Aorta (tissue), 5 donors: ENCODE results near the gene FNDC5. TPM values are rescaled to one million over a fixed set of nuclear protein-coding genes. Genes with fewer than 3 reads are reported as not detected.

ENCODE experiments used
- ATAC-seq: fragments of 200-7000 bp; cut with Tn5 transposase; one replicate; pipeline ENCODE4 v1.9.1; 2022; ENCODE audit warnings: moderate library complexity; ENCODE audit not compliant: low FRiP score
- DNase-seq, 2 donors: peaks; one replicate each; pipeline ENCODE4 v3.0.0-alpha.2; 2020
- H3K27ac ChIP-seq, 2 donors: one replicate each; pipeline ENCODE4 v1.5.1; 2013; ENCODE audit warnings: low read length in 2 of 2, mild to moderate bottlenecking in 2 of 2, moderate library complexity in 2 of 2, control low read depth in 1 of 2, inconsistent platforms in 1 of 2, low read depth in 1 of 2
- H3K27me3 ChIP-seq, 2 donors: one replicate each; pipeline ENCODE4 v1.6.1; 2013; ENCODE audit warnings: control low read depth in 1 of 2, low read length in 1 of 2, mild to moderate bottlenecking in 1 of 2, moderate library complexity in 1 of 2; ENCODE audit not compliant: insufficient read depth in 2 of 2, control insufficient read depth in 1 of 2
- H3K36me3 ChIP-seq, 2 donors: one replicate each; pipeline ENCODE4 v1.6.1; 2013; ENCODE audit warnings: control low read depth in 1 of 2, low read length in 1 of 2, mild to moderate bottlenecking in 1 of 2; ENCODE audit not compliant: insufficient read depth in 2 of 2, control insufficient read depth in 1 of 2
- H3K4me1 ChIP-seq, 2 donors: one replicate each; pipeline ENCODE4 v1.6.1; 2013; ENCODE audit warnings: low read length in 2 of 2, control low read depth in 1 of 2, mild to moderate bottlenecking in 1 of 2, moderate library complexity in 1 of 2; ENCODE audit not compliant: insufficient read depth in 2 of 2, control insufficient read depth in 1 of 2
- H3K4me3 ChIP-seq, 2 donors: one replicate each; pipeline ENCODE4 v1.5.1; 2013; ENCODE audit warnings: low read length in 2 of 2, control low read depth in 1 of 2, mild to moderate bottlenecking in 1 of 2
- H3K9me3 ChIP-seq: one replicate; pipeline ENCODE4 v1.6.1; 2013; ENCODE audit warnings: mild to moderate bottlenecking, low read length; ENCODE audit not compliant: control insufficient read depth
- WGBS, 2 donors: extraction: QIAGEN DNeasy Blood & Tissue Kit; methylation state at CpG; one replicate each; pipeline ENCODE4 v1.1.7; 2013; 5-methylcytosine and 5-hydroxymethylcytosine counted together
- intact Hi-C, 2 donors: fragments of 100-400 bp; cut with DNase I; formaldehyde crosslinking; loops; one replicate each; pipeline versions ENCODE4 v1.14.2 to v1.15.0; 2022
- polyA plus RNA-seq, 2 donors: library from polyadenylated mRNA; stranded (reverse); fragments of 200-250 nt; gene quantifications; one replicate each; pipeline ENCODE4 v1.2.3, GENCODE V29; 2013
- total RNA-seq, 2 donors: library from RNA; stranded (reverse); fragmentation: NEBNext Ultra II Directional; extraction: Animal tissue kit (Norgen Biotek cat#: 25700); gene quantifications; one replicate each; pipeline ENCODE4 v1.2.1, GENCODE V29; 2021
- donor health status: healthy with polysubstance abuse.
- donor health status: Bipolar disorder and iron deficiency.
- donor health status: DM: no; HTN: no; CAD: no.
- donor health status: DM: no; HTN: no; CAD: no.
- donor health status: DM: yes; HTN: yes; CAD: no.

Gene FNDC5
- total and polyA plus RNA-seq, 4 donors, result 5.6 to 17.6 (median 9.9) TPM

DNA sequence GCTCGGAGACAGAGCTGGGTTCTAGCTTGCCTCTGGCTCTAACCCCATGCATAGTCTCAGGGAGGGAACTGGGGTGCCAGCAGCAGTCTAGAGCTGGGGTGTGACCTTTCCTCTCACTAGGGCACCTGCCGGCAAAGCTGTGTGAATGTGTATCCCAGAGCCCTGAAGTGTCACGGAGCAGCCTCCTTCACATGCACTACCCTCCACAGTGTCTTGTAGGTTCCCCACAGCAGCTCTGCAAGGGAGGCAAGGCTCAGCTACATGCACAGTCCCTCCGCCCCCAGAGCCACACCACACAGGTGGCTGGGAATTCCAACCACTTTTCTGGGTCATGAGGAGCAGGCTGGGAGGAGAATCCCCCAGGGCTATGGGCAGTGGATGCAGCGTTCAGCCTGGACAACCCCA lies 7.9 kb upstream of the FNDC5 start:
- Histone ChIP-seq H3K9me3 (no peaks in the 10 kb centered on the region), H3K27me3 (no peaks in the 10 kb centered on the region), H3K27ac (no peak overlapping the region), H3K4me3 (no peak overlapping the region), H3K36me3 (no peaks in the 10 kb centered on the region), H3K4me1 (no peaks in the 10 kb centered on the region)
- no peak for ATAC-seq
- intact Hi-C loops, result no loop called here
- DNase-seq, result peak in 1 of 2 donors; percentile 61
- 89 to 95% methylated on average over 5 of the region's 5 CpGs for WGBS, 2 donors

GRCh38 chr1:32878183-32878582 lies 7.5 kb upstream of the FNDC5 start:
- intact Hi-C loops, result no loop called here
- H3K4me1 ChIP-seq, result no peaks in the 10 kb centered on the region
- no peak overlapping the region for H3K4me3 ChIP-seq
- no peaks in the 10 kb centered on the region for H3K36me3 ChIP-seq
- 65 to 71% methylated on average over 6 of the region's 6 CpGs for WGBS, 2 donors
- DNase-seq (peak in 1 of 2 donors; percentile 56), ATAC-seq (no peak)
- H3K27ac ChIP-seq, result no peak overlapping the region
- no peaks in the 10 kb centered on the region for H3K27me3 ChIP-seq
- H3K9me3 ChIP-seq, result no peaks in the 10 kb centered on the region

DNA sequence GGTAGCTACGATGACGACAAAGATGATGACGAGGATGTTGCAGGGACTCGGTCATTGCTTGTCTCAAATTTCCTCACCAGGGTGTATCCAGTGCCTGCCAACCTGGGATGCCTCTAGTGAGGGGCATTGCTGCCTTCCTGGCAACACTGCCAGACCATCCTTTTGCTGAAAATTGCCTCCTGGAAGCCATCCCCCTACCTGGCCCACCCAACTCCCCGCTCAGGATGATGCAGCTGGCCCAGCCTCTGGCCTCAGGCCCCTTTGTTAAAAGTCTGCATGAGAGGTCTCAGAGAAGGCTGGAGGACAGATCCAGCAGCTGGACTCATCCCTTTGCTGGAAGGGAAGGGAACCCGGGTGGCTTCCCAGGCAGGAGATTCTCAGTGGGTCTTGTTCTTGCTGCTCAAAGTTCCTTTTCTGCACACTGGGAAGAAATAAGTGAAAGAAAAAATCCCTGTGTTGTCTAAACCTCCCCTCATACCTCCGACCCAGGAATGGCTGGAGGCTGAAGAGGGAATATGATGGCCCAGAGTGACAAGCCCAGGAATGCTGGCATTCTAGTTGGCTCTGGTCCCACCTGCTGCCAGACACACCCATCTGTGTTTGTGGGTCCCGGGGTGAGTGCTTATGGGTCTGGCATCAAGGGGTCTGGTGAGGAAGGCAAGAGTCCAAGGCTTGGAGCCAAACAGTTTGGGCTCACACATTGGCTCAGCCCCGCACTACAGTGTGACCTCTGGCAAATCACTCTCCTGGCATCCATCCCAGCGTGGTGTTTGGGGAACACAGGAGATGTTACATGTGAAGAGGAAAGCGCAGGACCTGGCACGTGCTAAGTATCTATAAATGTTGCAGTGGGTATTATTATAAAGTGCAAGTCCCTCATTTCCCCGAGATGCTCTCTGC lies 6.7 kb upstream of the FNDC5 start:
- peak in 1 of 2 donors; percentile 42 for DNase-seq
- intact Hi-C loops, result no loop called here
- H3K36me3 ChIP-seq, result no peaks in the 10 kb centered on the region

GRCh38 chr1:32876341-32877210 lies 5.9 kb upstream of the FNDC5 start:
- intact Hi-C loops, result no loop called here
- Histone ChIP-seq H3K36me3 (no peaks in the 10 kb centered on the region), H3K4me3 (no peak overlapping the region), H3K27ac (no peak overlapping the region), H3K27me3 (no peaks in the 10 kb centered on the region), H3K9me3 (no peaks in the 10 kb centered on the region), H3K4me1 (peaks cover 0 to 3% of the 10 kb centered on the region in 2 donors)
- peak; percentile 72 to 86 for DNase-seq
- ATAC-seq, result peak; percentile 75
- WGBS, 2 donors, result 56 to 58% methylated on average over 16 of the region's 16 CpGs

More for the DNA sequence above, 6.7 kb upstream of the FNDC5 start:
- Histone ChIP-seq H3K9me3 (no peaks in the 10 kb centered on the region), H3K4me3 (no peak overlapping the region), H3K27me3 (no peaks in the 10 kb centered on the region), H3K27ac (no peak overlapping the region), H3K4me1 (peaks cover 0 to under 1% of the 10 kb centered on the region in 2 donors)
- no peak for ATAC-seq
- 56 to 57% methylated on average over 13 of the region's 13 CpGs for WGBS, 2 donors

GRCh38 chr1:32874860-32875752 lies 4.4 kb upstream of the FNDC5 start:
- DNase-seq, result peak in 1 of 2 donors; percentile 24
- Histone ChIP-seq H3K4me3 (no peak overlapping the region), H3K4me1 (peaks cover 0 to 3% of the 10 kb centered on the region in 2 donors), H3K9me3 (no peaks in the 10 kb centered on the region), H3K27ac (no peak overlapping the region), H3K27me3 (no peaks in the 10 kb centered on the region), H3K36me3 (no peaks in the 10 kb centered on the region)
- WGBS, 2 donors, result 79 to 82% methylated on average over 5 of the region's 5 CpGs
- ATAC-seq, result no peak
- intact Hi-C loops, result loop anchor here (5.0 kb wide), 4 partner anchors 48 to 212 kb away; partner anchors contain the start of genes S100PBP (in 1 of the 2) and YARS1 (in 1 of the 2)

DNA sequence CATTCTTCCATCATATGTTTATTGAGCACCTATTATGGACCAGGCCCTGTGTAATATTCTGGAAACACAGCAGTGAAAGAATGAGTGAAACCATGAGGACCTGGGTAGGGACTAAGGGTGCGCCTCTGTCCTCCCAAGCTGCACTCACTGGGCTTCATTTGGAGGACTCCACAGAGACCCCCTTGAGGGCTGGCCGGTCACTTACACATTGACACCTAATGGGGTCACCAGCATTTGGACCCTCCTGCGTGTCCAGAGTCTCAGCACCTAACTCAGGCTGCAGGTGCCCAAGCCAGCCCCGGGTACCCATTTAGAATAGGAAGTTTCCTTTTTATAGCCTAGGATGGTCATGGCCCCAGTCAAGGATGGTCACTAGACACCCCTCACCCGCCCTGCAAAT lies 2.8 kb upstream of the FNDC5 start:
- intact Hi-C loops, result loop anchor here (5.0 kb wide), 4 partner anchors 46 to 214 kb away; partner anchors contain the start of genes S100PBP (in 1 of the 2) and YARS1 (in 1 of the 2)
- no peaks in the 10 kb centered on the region for H3K27me3 ChIP-seq
- WGBS, 2 donors, result 88 to 89% methylated on average over 5 of the region's 5 CpGs
- DNase-seq, result peak in 1 of 2 donors; percentile 68
- H3K4me1 ChIP-seq, result peaks cover 0 to 3% of the 10 kb centered on the region in 2 donors
- H3K4me3 ChIP-seq, result no peak overlapping the region
- no peaks in the 10 kb centered on the region for H3K36me3 ChIP-seq
- H3K27ac ChIP-seq, result no peak overlapping the region
- no peaks in the 10 kb centered on the region for H3K9me3 ChIP-seq
- ATAC-seq, result no peak

DNA sequence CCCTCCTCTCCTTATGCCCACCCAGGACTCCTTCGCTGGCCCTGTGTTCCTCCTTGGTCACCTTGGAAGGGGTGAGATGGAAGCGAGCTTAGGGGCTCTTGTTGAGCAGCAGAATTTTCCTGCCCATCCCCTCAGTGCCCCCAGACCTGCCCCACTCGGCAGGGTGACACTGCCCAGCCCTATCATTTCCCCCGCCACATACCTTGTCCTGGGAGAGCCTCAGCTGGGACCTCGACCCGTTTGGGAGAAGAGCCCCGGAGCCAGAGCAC lies 1.4 kb upstream of the FNDC5 start:
- ATAC-seq, result no peak
- 57 to 66% methylated on average over 7 of the region's 7 CpGs for WGBS, 2 donors

More for the DNA sequence above, 1.4 kb upstream of the FNDC5 start:
- Histone ChIP-seq H3K36me3 (no peaks in the 10 kb centered on the region), H3K27me3 (no peaks in the 10 kb centered on the region), H3K4me3 (no peak overlapping the region), H3K4me1 (peaks cover 0 to 3% of the 10 kb centered on the region in 2 donors), H3K9me3 (no peaks in the 10 kb centered on the region), H3K27ac (no peak overlapping the region)
- intact Hi-C loops, result loop anchor here (5.0 kb wide), 4 partner anchors 45 to 215 kb away; partner anchors contain the start of genes S100PBP (in 1 of the 2) and YARS1 (in 1 of the 2)
- no peak for DNase-seq
